IMR-90 (cell line): ENCODE measurements around the gene ZBTB46. TPM values are rescaled to one million over a fixed set of nuclear protein-coding genes. Genes with fewer than 3 reads are reported as not detected.

Experiments used
- ATAC-seq: fragments of 200-7000 bp; cut with Tn5 transposase; 2 replicates; pipeline ENCODE4 v1.9.1; 2020; ENCODE audit warnings: low read depth, mild to moderate bottlenecking, moderate library complexity
- BruUV-seq: library from RNA; stranded (reverse); fragments of 400-500 nt; replicated peaks from 2 replicates; lab custom pipeline; 2021; lab: Mats Ljungman, UMichigan
- CTCF ChIA-PET: fragments of 300-600 bp; formaldehyde crosslinking; extraction: SDS; loops from one replicate; lab custom pipeline; 2021; ENCODE audit warnings: antibody characterized with exemption; lab: Yijun Ruan, JAX
- POLR2A ChIA-PET: fragments of 300-600 bp; sonication (Branson Sonifier 250); formaldehyde crosslinking; loops from one replicate; lab custom pipeline; 2022; ENCODE audit warnings: antibody characterized with exemption; ENCODE audit not compliant: unreplicated experiment; lab: Charles Lee
- DNase-seq: peaks from one replicate; pipeline ENCODE4 v3.0.0; 2013
- H2AFZ ChIP-seq: replicated peaks from 2 replicates; pipeline ENCODE3; 2013; ENCODE audit warnings: low read length, mild to moderate bottlenecking; ENCODE audit not compliant: poor library complexity
- H2AK5ac ChIP-seq: 2 replicates; pipeline ENCODE4 v1.6.1; 2013; ENCODE audit warnings: low read depth, low read length, inconsistent platforms
- H2AK9ac ChIP-seq: replicated peaks from 2 replicates; pipeline ENCODE3; 2013; ENCODE audit warnings: mild to moderate bottlenecking, low read depth, low read length, moderate library complexity; ENCODE audit not compliant: poor library complexity
- H2BK120ac ChIP-seq: 2 replicates; pipeline ENCODE4 v1.6.1; 2013; ENCODE audit warnings: low read depth, low read length, inconsistent platforms
- H2BK15ac ChIP-seq: 3 replicates; pipeline ENCODE4 v1.6.1; 2013; ENCODE audit warnings: low read depth, low read length, inconsistent platforms
- H2BK20ac ChIP-seq: 2 replicates; pipeline ENCODE4 v1.6.1; 2013; ENCODE audit warnings: low read depth, mild to moderate bottlenecking, inconsistent platforms, low read length, moderate library complexity
- H2BK5ac ChIP-seq: 2 replicates; pipeline ENCODE4 v1.6.1; 2013; ENCODE audit warnings: mild to moderate bottlenecking, low read depth, low read length, inconsistent platforms; ENCODE audit not compliant: poor library complexity, severe bottlenecking
- H3K14ac ChIP-seq: replicated peaks from 2 replicates; pipeline ENCODE4 v1.6.1; 2013; ENCODE audit warnings: low read depth, low read length, inconsistent platforms
- H3K18ac ChIP-seq: 2 replicates; pipeline ENCODE4 v1.6.1; 2013; ENCODE audit warnings: low read depth, low read length, control low read depth
- H3K23ac ChIP-seq: 2 replicates; pipeline ENCODE4 v1.6.1; 2013; ENCODE audit warnings: low read depth, low read length, inconsistent platforms
- H3K27ac ChIP-seq: 2 replicates; pipeline ENCODE4 v1.5.1; 2013; ENCODE audit warnings: mild to moderate bottlenecking, control low read depth, low read length; ENCODE audit not compliant: insufficient read depth
- H3K27me3 ChIP-seq: 2 replicates; pipeline ENCODE4 v1.6.1; 2013; ENCODE audit warnings: low read length; ENCODE audit not compliant: control insufficient read depth, insufficient read depth
- H3K36me3 ChIP-seq: 2 replicates; pipeline ENCODE4 v1.6.1; 2013; ENCODE audit warnings: low read length, mixed read lengths; ENCODE audit not compliant: control insufficient read depth, insufficient read depth
- H3K4ac ChIP-seq: 2 replicates; pipeline ENCODE4 v1.6.1; 2013; ENCODE audit warnings: low read depth, low read length, inconsistent platforms
- H3K4me1 ChIP-seq: 2 replicates; pipeline ENCODE4 v1.6.1; 2013; ENCODE audit warnings: low read length, mixed read lengths; ENCODE audit not compliant: control insufficient read depth, insufficient read depth
- H3K4me2 ChIP-seq: 2 replicates; pipeline ENCODE4 v1.6.1; 2013; ENCODE audit warnings: low read depth, mild to moderate bottlenecking, control low read depth, low read length, moderate library complexity
- H3K4me3 ChIP-seq: 2 replicates; pipeline ENCODE4 v1.5.1; 2013; ENCODE audit warnings: low read depth, mild to moderate bottlenecking, control low read depth, low read length, moderate library complexity; ENCODE audit not compliant: insufficient read depth
- H3K56ac ChIP-seq: 2 replicates; pipeline ENCODE4 v1.6.1; 2013; ENCODE audit warnings: low read length, inconsistent platforms; ENCODE audit not compliant: insufficient read depth; ENCODE audit errors: extremely low read depth
- H3K79me1 ChIP-seq, 2 experiments: 2 replicates each; pipeline ENCODE4 v1.6.1; 2013; ENCODE audit warnings: low read length in 2 of 2, inconsistent platforms in 1 of 2, low read depth in 1 of 2
- H3K9ac ChIP-seq: 2 replicates; pipeline ENCODE4 v1.6.1; 2013; ENCODE audit warnings: low read depth, low read length, control low read depth
- H3K9me1 ChIP-seq: 2 replicates; pipeline ENCODE4 v1.6.1; 2013; ENCODE audit warnings: low read length, inconsistent platforms; ENCODE audit not compliant: insufficient read depth
- H3K9me3 ChIP-seq: 2 replicates; pipeline ENCODE4 v1.6.1; 2013; ENCODE audit warnings: low read length; ENCODE audit not compliant: control insufficient read depth, insufficient read depth
- H4K20me1 ChIP-seq: 2 replicates; pipeline ENCODE4 v1.6.1; 2013; ENCODE audit warnings: low read length, inconsistent platforms; ENCODE audit not compliant: insufficient read depth
- H4K5ac ChIP-seq: 2 replicates; pipeline ENCODE4 v1.6.1; 2013; ENCODE audit warnings: mild to moderate bottlenecking, low read depth, low read length, control low read depth
- H4K8ac ChIP-seq, 2 experiments: 2 replicates each; pipeline ENCODE4 v1.6.1; 2013; ENCODE audit warnings: low read depth in 2 of 2, low read length in 2 of 2, control low read depth in 1 of 2, inconsistent platforms in 1 of 2
- H4K91ac ChIP-seq: 2 replicates; pipeline ENCODE4 v1.6.1; 2013; ENCODE audit warnings: low read depth, low read length, inconsistent platforms; ENCODE audit not compliant: insufficient read depth
- BHLHE40 ChIP-seq: fragments of 150-350 bp; IDR thresholded peaks from 2 replicates; pipeline ENCODE4 v1.6.1; 2016; ENCODE audit warnings: mild to moderate bottlenecking, low read depth, low read length
- CEBPB ChIP-seq: IDR thresholded peaks from 2 replicates; pipeline ENCODE4 v1.6.1; 2012; ENCODE audit warnings: low read depth, low read length, improper control_type of control experiment
- ELK1 ChIP-seq: fragments of 150-350 bp; IDR thresholded peaks from 2 replicates; pipeline ENCODE4 v1.6.1; 2016; ENCODE audit warnings: low read depth, mild to moderate bottlenecking, low read length, moderate library complexity, borderline replicate concordance
- MAZ ChIP-seq: IDR thresholded peaks from 2 replicates; pipeline ENCODE4 v1.6.1; 2012; ENCODE audit warnings: low read depth, mild to moderate bottlenecking, low read length, improper control_type of control experiment, moderate library complexity, borderline replicate concordance
- MXI1 ChIP-seq: IDR thresholded peaks from 2 replicates; pipeline ENCODE4 v1.6.1; 2012; ENCODE audit warnings: low read depth, mild to moderate bottlenecking, low read length, moderate library complexity, borderline replicate concordance
- POLR2A ChIP-seq: IDR thresholded peaks from 2 replicates; pipeline ENCODE4 v1.6.1; 2012; ENCODE audit warnings: mild to moderate bottlenecking, low read depth, low read length
- RAD21 ChIP-seq: IDR thresholded peaks from 2 replicates; pipeline ENCODE4 v1.6.1; 2012; ENCODE audit warnings: low read length, improper control_type of control experiment
- RCOR1 ChIP-seq: IDR thresholded peaks from 2 replicates; pipeline ENCODE4 v1.6.1; 2012; ENCODE audit warnings: mild to moderate bottlenecking, low read length, improper control_type of control experiment; ENCODE audit not compliant: insufficient replicate concordance
- WGBS, 2 experiments: methylation state at CpG; one replicate each; pipeline versions ENCODE4 v1.1.5 to v1.1.7; 2013; ENCODE audit warnings: missing lambda C conversion rate in 2 of 2; ENCODE audit not compliant: insufficient read length in 1 of 2; ENCODE audit errors: extremely low coverage in 2 of 2; 5-methylcytosine and 5-hydroxymethylcytosine counted together
- dilution Hi-C: fragments of 300-500 bp; cut with HindIII; formaldehyde crosslinking; loops from one replicate; pipeline ENCODE4 v1.14.3; 2018; ENCODE audit warnings: low sequenced_read_pairs; ENCODE audit not compliant: unreplicated experiment
- in situ Hi-C: fragments of 300-500 bp; cut with MboI; formaldehyde crosslinking; loops from 3 replicates; pipeline ENCODE4 v1.14.3; 2019; ENCODE audit warnings: low sequenced_read_pairs, inconsistent platforms, mixed read lengths
- intact Hi-C: fragments of 100-400 bp; cut with micrococcal nuclease; formaldehyde crosslinking; loops from 2 replicates; pipeline ENCODE4 v1.10.0; 2022
- polyA plus RNA-seq, 3 experiments: library from polyadenylated mRNA; depleted of rRNA; stranded (reverse); fragments of >200 nt; gene quantifications; 2 replicates each; pipeline ENCODE4 v1.2.3, GENCODE V29; 2012; ENCODE audit warnings: low replicate concordance in 1 of 3
- total RNA-seq: library from RNA; depleted of rRNA; stranded (reverse); fragments of >200 nt; gene quantifications from 2 replicates; pipeline ENCODE4 v1.2.3, GENCODE V29; 2012

ZBTB46 gene
- total and polyA plus RNA-seq, 2 of the 4 experiments (the other 2 are of a cell fraction) = 4.2 to 14.9 TPM

DNA sequence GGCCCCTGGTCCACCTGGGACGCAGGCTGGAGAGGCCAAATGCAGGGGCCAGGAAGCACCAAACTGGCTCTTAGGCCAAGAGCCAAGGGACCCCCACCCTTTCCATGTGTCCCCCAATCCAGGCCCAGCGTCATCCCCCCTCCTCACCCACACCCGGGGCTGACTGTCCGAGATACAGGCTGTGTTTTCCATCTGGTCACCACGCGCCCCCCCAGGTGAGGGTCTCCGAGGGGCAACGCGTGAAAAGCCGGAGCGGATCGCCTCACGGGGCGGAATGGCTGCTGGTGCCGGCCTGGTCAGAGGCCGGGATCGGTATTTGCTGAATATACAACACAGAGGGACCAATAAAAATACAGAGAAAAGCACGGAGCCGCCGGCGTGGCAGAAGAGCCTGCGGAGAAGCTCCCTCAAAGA is 25.0 kb upstream of the ZBTB46 start:
- Histone ChIP-seq H2AK5ac (no peak overlapping the region), H4K5ac (no peak overlapping the region), H3K9me1 (no peaks in the 10 kb centered on the region), H2AK9ac (no peak overlapping the region), H3K4ac (no peak overlapping the region), H3K14ac (no peak overlapping the region), H2BK15ac (no peak overlapping the region), H2BK120ac (no peak overlapping the region), H3K23ac (no peak overlapping the region), H2BK20ac (no peak overlapping the region), H4K20me1 (no peaks in the 10 kb centered on the region; the same call in 1 of the 2 replicates), H3K9ac (no peak overlapping the region), H4K8ac (no peak overlapping the region), H3K27ac (no peak overlapping the region), H4K91ac (no peak overlapping the region), H3K36me3 (no peaks in the 10 kb centered on the region), H2BK5ac (no peak overlapping the region), H3K18ac (no peak overlapping the region), H3K4me1 (peaks cover 27% of the 10 kb centered on the region), H3K4me2 (no peak overlapping the region), H3K56ac (no peak overlapping the region), H2AFZ (peak overlapping the region; percentile 43), H3K4me3 (no peak overlapping the region), H3K27me3 (no peaks in the 10 kb centered on the region; the same call in 1 of the 2 replicates), H3K79me1 (no peaks in the 10 kb centered on the region), H3K9me3 (no peaks in the 10 kb centered on the region)
- in situ Hi-C loops (loop anchor here (5.0 kb wide), 1 partner anchor 74 kb away; no protein-coding TSS in a partner anchor), intact Hi-C loops (no loop called here), dilution Hi-C loops (no loop called here)
- WGBS, 2 experiments = 66% methylated on average over 15 of the region's 22 CpGs; no CpG with 5 or more reads in 1 of the 2 experiments
- CTCF ChIA-PET = interaction anchor here (1.2 kb wide), 1 partner anchor 8 kb away, joined by 3 read pairs; no protein-coding TSS in a partner anchor
- BruUV-seq = no TSS peak
- ATAC-seq (no peak), DNase-seq (no peak)
- TF ChIP-seq POLR2A (no peak), MAZ (no peak), RAD21 (no peak), CEBPB (no peak), ELK1 (no peak), MXI1 (no peak), BHLHE40 (no peak), RCOR1 (no peak)
- POLR2A ChIA-PET = no interaction called here
